ENCODE data around the gene BCR. TPM values are rescaled to one million over a fixed set of nuclear protein-coding genes. Genes with fewer than 3 reads are reported as not detected.
A peak's percentile ranks its signal among the peaks of the same experiment; 100 is the strongest.

Gene BCR
- total RNA-seq, 3 donors from 2014 or later = 43.6 to 56.0 (median 49.5) TPM

DNA sequence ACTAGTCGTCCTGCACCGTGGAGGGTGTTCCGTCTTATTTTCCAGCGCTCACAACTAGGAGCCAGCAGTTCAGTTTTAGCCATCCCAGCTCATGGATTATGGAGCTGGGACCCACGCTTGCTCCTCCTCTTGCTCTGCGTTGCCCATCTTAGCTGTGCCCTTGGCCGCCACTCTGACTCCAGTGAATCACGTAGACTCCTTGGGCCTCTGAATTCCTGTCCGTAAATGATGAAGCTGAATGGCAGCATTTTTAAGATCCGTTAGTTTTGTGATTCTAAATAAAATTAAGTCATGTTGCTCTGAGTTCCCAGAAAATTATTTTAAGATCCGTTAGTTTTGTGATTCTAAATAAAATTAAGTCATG, 23.8 kb downstream of the BCR start:
- Histone ChIP-seq H3K36me3 (ENCODE audit: low read depth) (no peaks in the 10 kb centered on the region), H3K4me1 (ENCODE audit: low read depth) (no peaks in the 10 kb centered on the region), H3K9me3 (no peaks in the 10 kb centered on the region), H3K4me3 (no peak overlapping the region)
- DNase-seq = no peak
- TF ChIP-seq, protein P1, sequence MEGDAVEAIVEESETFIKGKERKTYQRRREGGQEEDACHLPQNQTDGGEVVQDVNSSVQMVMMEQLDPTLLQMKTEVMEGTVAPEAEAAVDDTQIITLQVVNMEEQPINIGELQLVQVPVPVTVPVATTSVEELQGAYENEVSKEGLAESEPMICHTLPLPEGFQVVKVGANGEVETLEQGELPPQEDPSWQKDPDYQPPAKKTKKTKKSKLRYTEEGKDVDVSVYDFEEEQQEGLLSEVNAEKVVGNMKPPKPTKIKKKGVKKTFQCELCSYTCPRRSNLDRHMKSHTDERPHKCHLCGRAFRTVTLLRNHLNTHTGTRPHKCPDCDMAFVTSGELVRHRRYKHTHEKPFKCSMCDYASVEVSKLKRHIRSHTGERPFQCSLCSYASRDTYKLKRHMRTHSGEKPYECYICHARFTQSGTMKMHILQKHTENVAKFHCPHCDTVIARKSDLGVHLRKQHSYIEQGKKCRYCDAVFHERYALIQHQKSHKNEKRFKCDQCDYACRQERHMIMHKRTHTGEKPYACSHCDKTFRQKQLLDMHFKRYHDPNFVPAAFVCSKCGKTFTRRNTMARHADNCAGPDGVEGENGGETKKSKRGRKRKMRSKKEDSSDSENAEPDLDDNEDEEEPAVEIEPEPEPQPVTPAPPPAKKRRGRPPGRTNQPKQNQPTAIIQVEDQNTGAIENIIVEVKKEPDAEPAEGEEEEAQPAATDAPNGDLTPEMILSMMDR (IDR thresholded peaks at IDR 0.05) = no peak
- ATAC-seq = no peak
- intact Hi-C loops (cut with DNase I, micrococcal nuclease) = no loop called here

GRCh38 chr22:23204541-23205157, 24.3 kb downstream of the BCR start:
- Histone ChIP-seq H3K4me1 (ENCODE audit: low read depth) (no peaks in the 10 kb centered on the region), H3K9me3 (no peaks in the 10 kb centered on the region), H3K4me3 (no peak overlapping the region), H3K36me3 (ENCODE audit: low read depth) (no peaks in the 10 kb centered on the region)
- TF ChIP-seq, protein P1 (IDR thresholded peaks at IDR 0.05) = no peak
- DNase-seq = no peak
- ATAC-seq = peak; percentile 50
- intact Hi-C loops (cut with DNase I, micrococcal nuclease) = no loop called here

- Histone ChIP-seq H3K4me1 (ENCODE audit: low read depth) (no peaks in the 10 kb centered on the region), H3K36me3 (ENCODE audit: low read depth) (no peaks in the 10 kb centered on the region), H3K9me3 (no peaks in the 10 kb centered on the region), H3K4me3 (no peak overlapping the region)
- TF ChIP-seq, protein P1 (IDR thresholded peaks at IDR 0.05) = no peak
- no peak for DNase-seq
- no peak for ATAC-seq
- intact Hi-C loops (cut with DNase I, micrococcal nuclease) = no loop called here
Observed at GRCh38 chr22:23205339-23206049, 25.2 kb downstream of the BCR start.

DNA sequence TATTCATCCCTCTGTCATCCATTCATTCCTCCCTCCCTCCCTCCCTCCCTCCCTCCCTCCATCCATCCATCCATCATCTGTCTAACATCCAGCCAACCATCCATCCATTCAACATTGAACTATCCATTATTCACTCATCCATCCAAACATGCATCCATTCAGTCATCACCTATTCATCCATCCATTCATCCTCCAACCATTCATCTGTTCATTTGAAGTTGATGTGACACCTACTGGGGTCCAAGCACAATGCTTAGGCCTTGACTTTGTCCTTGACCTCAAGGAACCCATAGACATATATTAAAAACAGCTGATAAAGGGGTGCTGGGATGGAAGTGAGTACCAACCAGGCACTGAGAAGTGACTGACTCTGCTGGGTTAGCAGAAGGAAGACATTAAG, 26.6 kb downstream of the BCR start:
- Histone ChIP-seq H3K4me3 (no peak overlapping the region), H3K4me1 (ENCODE audit: low read depth) (no peaks in the 10 kb centered on the region), H3K36me3 (ENCODE audit: low read depth) (no peaks in the 10 kb centered on the region), H3K9me3 (no peaks in the 10 kb centered on the region)
- intact Hi-C loops (cut with DNase I, micrococcal nuclease) = no loop called here
- ATAC-seq = no peak
- TF ChIP-seq, protein P1 (IDR thresholded peaks at IDR 0.05) = no peak
- DNase-seq = no peak

GRCh38 chr22:23207729-23208393, 27.6 kb downstream of the BCR start:
- DNase-seq (no peak), ATAC-seq (no peak)
- H3K4me1 ChIP-seq (ENCODE audit: low read depth) = peaks cover 1% of the 10 kb centered on the region
- no peak overlapping the region for H3K4me3 ChIP-seq
- no peaks in the 10 kb centered on the region for H3K9me3 ChIP-seq
- H3K36me3 ChIP-seq (ENCODE audit: low read depth) = no peaks in the 10 kb centered on the region
- intact Hi-C loops (cut with DNase I, micrococcal nuclease) = no loop called here
- TF ChIP-seq, protein P1 (IDR thresholded peaks at IDR 0.05) = no peak

Measured in mucosa of descending colon (tissue), 3 donors.